Measurements from ENCODE around the gene PIK3R5. TPM values are rescaled to one million over a fixed set of nuclear protein-coding genes. Genes with fewer than 3 reads are reported as not detected.

PIK3R5 gene
- total RNA-seq, 1 experiment from 2014 or later = 2.5 TPM

DNA sequence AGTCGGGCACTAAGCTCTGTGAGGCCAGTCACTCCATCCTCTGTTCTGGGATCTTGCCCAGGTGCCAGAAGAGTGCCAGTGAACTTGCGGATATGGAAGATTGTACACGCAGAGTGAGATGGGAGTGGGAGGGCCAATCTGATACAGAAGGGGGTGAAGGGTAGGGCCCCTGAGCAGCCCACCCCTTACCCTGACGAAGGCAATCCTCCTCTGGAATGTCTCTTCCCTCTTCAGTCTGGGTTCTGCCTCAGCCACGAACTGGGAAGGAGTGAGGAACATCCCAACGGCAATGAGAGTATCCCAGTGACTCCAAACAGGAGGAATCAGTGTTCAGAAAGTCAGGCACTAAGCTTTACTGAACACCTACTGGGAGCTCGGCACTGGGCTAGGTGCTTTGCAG is 86.1 kb downstream of the PIK3R5 start:
- intact Hi-C loops (cut with micrococcal nuclease) = no loop called here
- DNase-seq (ENCODE audit: low read depth, low spot score) (no peak), ATAC-seq (no peak)
- Histone ChIP-seq H2AFZ (ENCODE audit: low read depth, low read length, poor library complexity, severe bottlenecking) (no peak overlapping the region), H3K4me3 (replicated peaks in 1 of 2; ENCODE audit: low read depth in 1 of 2, low read length in 2 of 2) (no peak overlapping the region), H3K9me2 (ENCODE audit: insufficient read depth) (no peaks in the 10 kb centered on the region), H3K4me1 (ENCODE audit: control insufficient read depth in 1 of 2, insufficient read depth in 2 of 2, low read length in 2 of 2) (no peaks in the 10 kb centered on the region), H3K27ac (ENCODE audit: low read depth, low read length) (no peak overlapping the region), H3K9me3 (ENCODE audit: control insufficient read depth in 1 of 2, insufficient read depth in 1 of 2, low read depth in 1 of 2, low read length in 2 of 2) (no peaks in the 10 kb centered on the region), H4K20me1 (ENCODE audit: insufficient read depth) (no peaks in the 10 kb centered on the region), H3K9ac (ENCODE audit: low read length) (no peak overlapping the region), H3K36me3 (ENCODE audit: control insufficient read depth in 1 of 2, insufficient read depth in 2 of 2, low read length in 2 of 2) (no peaks in the 10 kb centered on the region), H3K4me2 (ENCODE audit: low read length) (no peak overlapping the region), H3K27me3 (ENCODE audit: insufficient read depth, low read length) (0 out of 2 replicates have a peak, but pooled peaks cover 8% of the 10 kb centered on the region), H3K79me2 (ENCODE audit: insufficient read depth, low read length) (no peaks in the 10 kb centered on the region)
- RAD21 ChIA-PET (ENCODE audit: low non-redundant PET in 1 of 2, low total read pairs in 2 of 2, uncharacterized antibody in 2 of 2, unreplicated experiment in 2 of 2) = no interaction called here
- BruUV-seq (replicated peaks) = no TSS peak
- CTCF ChIA-PET = interaction anchor here (1.0 kb wide), 1 partner anchor 805 kb away, joined by 3 read pairs; no protein-coding TSS in a partner anchor
- TF ChIP-seq SRF (IDR thresholded peaks at IDR 0.05; ENCODE audit: low read depth) = no peak
- TF ChIP-seq EZH2 (IDR thresholded peaks at IDR 0.05) = no peak
- TF ChIP-seq SP1 (IDR thresholded peaks at IDR 0.05; ENCODE audit: low read depth) = no peak
- TF ChIP-seq, protein P1, sequence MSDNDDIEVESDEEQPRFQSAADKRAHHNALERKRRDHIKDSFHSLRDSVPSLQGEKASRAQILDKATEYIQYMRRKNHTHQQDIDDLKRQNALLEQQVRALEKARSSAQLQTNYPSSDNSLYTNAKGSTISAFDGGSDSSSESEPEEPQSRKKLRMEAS (IDR thresholded peaks at IDR 0.05) = no peak
- TF ChIP-seq RAD21 (IDR thresholded peaks at IDR 0.05; ENCODE audit: low read depth) = no peak
- no peak for TF ChIP-seq ELF1 (IDR thresholded peaks at IDR 0.05; ENCODE audit: borderline replicate concordance, low read depth)
- TF ChIP-seq, protein P2, sequence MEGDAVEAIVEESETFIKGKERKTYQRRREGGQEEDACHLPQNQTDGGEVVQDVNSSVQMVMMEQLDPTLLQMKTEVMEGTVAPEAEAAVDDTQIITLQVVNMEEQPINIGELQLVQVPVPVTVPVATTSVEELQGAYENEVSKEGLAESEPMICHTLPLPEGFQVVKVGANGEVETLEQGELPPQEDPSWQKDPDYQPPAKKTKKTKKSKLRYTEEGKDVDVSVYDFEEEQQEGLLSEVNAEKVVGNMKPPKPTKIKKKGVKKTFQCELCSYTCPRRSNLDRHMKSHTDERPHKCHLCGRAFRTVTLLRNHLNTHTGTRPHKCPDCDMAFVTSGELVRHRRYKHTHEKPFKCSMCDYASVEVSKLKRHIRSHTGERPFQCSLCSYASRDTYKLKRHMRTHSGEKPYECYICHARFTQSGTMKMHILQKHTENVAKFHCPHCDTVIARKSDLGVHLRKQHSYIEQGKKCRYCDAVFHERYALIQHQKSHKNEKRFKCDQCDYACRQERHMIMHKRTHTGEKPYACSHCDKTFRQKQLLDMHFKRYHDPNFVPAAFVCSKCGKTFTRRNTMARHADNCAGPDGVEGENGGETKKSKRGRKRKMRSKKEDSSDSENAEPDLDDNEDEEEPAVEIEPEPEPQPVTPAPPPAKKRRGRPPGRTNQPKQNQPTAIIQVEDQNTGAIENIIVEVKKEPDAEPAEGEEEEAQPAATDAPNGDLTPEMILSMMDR (IDR thresholded peaks at IDR 0.05 in 2 of 3, conservative IDR thresholded peaks at IDR 0.05 in 1 of 3; ENCODE audit: borderline replicate concordance in 1 of 3, insufficient read depth in 1 of 3, low read depth in 2 of 3, low read length in 2 of 3) = no peak
- no peak for TF ChIP-seq ZFX (IDR thresholded peaks at IDR 0.05)
- TF ChIP-seq, protein P3, sequence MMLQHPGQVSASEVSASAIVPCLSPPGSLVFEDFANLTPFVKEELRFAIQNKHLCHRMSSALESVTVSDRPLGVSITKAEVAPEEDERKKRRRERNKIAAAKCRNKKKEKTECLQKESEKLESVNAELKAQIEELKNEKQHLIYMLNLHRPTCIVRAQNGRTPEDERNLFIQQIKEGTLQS (IDR thresholded peaks at IDR 0.05) = no peak
- TF ChIP-seq JUND (IDR thresholded peaks at IDR 0.05) = no peak
- no peak for TF ChIP-seq SIN3A (IDR thresholded peaks at IDR 0.05; ENCODE audit: low read depth)
- TF ChIP-seq, protein P4, sequence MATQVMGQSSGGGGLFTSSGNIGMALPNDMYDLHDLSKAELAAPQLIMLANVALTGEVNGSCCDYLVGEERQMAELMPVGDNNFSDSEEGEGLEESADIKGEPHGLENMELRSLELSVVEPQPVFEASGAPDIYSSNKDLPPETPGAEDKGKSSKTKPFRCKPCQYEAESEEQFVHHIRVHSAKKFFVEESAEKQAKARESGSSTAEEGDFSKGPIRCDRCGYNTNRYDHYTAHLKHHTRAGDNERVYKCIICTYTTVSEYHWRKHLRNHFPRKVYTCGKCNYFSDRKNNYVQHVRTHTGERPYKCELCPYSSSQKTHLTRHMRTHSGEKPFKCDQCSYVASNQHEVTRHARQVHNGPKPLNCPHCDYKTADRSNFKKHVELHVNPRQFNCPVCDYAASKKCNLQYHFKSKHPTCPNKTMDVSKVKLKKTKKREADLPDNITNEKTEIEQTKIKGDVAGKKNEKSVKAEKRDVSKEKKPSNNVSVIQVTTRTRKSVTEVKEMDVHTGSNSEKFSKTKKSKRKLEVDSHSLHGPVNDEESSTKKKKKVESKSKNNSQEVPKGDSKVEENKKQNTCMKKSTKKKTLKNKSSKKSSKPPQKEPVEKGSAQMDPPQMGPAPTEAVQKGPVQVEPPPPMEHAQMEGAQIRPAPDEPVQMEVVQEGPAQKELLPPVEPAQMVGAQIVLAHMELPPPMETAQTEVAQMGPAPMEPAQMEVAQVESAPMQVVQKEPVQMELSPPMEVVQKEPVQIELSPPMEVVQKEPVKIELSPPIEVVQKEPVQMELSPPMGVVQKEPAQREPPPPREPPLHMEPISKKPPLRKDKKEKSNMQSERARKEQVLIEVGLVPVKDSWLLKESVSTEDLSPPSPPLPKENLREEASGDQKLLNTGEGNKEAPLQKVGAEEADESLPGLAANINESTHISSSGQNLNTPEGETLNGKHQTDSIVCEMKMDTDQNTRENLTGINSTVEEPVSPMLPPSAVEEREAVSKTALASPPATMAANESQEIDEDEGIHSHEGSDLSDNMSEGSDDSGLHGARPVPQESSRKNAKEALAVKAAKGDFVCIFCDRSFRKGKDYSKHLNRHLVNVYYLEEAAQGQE (IDR thresholded peaks at IDR 0.05; ENCODE audit: low read depth) = no peak
- TF ChIP-seq, protein P5, sequence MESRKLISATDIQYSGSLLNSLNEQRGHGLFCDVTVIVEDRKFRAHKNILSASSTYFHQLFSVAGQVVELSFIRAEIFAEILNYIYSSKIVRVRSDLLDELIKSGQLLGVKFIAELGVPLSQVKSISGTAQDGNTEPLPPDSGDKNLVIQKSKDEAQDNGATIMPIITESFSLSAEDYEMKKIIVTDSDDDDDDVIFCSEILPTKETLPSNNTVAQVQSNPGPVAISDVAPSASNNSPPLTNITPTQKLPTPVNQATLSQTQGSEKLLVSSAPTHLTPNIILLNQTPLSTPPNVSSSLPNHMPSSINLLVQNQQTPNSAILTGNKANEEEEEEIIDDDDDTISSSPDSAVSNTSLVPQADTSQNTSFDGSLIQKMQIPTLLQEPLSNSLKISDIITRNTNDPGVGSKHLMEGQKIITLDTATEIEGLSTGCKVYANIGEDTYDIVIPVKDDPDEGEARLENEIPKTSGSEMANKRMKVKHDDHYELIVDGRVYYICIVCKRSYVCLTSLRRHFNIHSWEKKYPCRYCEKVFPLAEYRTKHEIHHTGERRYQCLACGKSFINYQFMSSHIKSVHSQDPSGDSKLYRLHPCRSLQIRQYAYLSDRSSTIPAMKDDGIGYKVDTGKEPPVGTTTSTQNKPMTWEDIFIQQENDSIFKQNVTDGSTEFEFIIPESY (IDR thresholded peaks at IDR 0.05; ENCODE audit: extremely low read depth, insufficient replicate concordance, low read length) = no peak
- no peak for TF ChIP-seq EZH2phosphoT487 (IDR thresholded peaks at IDR 0.05; ENCODE audit: borderline replicate concordance)
- no peak for TF ChIP-seq YY1 (IDR thresholded peaks at IDR 0.05; ENCODE audit: extremely low read depth, insufficient replicate concordance, low read depth, low read length)
- no peak for TF ChIP-seq CEBPB (IDR thresholded peaks at IDR 0.05; ENCODE audit: low read depth)
- TF ChIP-seq CBX3 (IDR thresholded peaks at IDR 0.05; ENCODE audit: low read depth) = no peak
- TF ChIP-seq ZNF274 (IDR thresholded peaks at IDR 0.05; ENCODE audit: low read depth, low read length) = no peak
- POLR2A ChIA-PET = no interaction called here

Measured in HCT116 (cell line).